ENCODE measurements around the gene JPH3. TPM values are rescaled to one million over a fixed set of nuclear protein-coding genes. Genes with fewer than 3 reads are reported as not detected.

The JPH3 gene
- total RNA-seq, 1 experiment from 2014 or later, result not detected

- no peaks in the 10 kb centered on the region for H3K9me3 ChIP-seq (ENCODE audit: insufficient read depth, low read depth)
- ChIA-PET POLR2A (ENCODE audit: unreplicated experiment) (no interaction called here), CTCF (no interaction called here)
- no peak overlapping the region for H3K4me2 ChIP-seq
- H3K79me2 ChIP-seq (ENCODE audit: low read depth), result no peaks in the 10 kb centered on the region
- no TSS peak for BruUV-seq (replicated peaks)
- TF ChIP-seq CTCF (conservative IDR thresholded peaks at IDR 0.05), result no peak
- TF ChIP-seq EZH2 (IDR thresholded peaks at IDR 0.05; ENCODE audit: low read depth), result no peak
- intact Hi-C loops (cut with micrococcal nuclease; ENCODE audit: unreplicated experiment), result no loop called here
- no peak overlapping the region for H2AFZ ChIP-seq
- no peaks in the 10 kb centered on the region for H3F3A ChIP-seq (ENCODE audit: insufficient read depth, low read depth)
- H3K4me1 ChIP-seq (replicated peaks; ENCODE audit: insufficient read depth), result no peaks in the 10 kb centered on the region
- H4K20me1 ChIP-seq (ENCODE audit: insufficient read depth), result no peaks in the 10 kb centered on the region; the same call in 1 of the 2 replicates
- H3K27me3 ChIP-seq (ENCODE audit: insufficient read depth, low read depth), result peaks cover 94% of the 10 kb centered on the region
- no peaks in the 10 kb centered on the region for H3K9me2 ChIP-seq (ENCODE audit: insufficient read depth)
- no peak overlapping the region for H3K27ac ChIP-seq
- no peak for DNase-seq
- no peaks in the 10 kb centered on the region for H3K36me3 ChIP-seq (ENCODE audit: low read depth)
- H3K4me3 ChIP-seq, result no peak overlapping the region
Observed at GRCh38 chr16:87607871-87608270, 5.6 kb downstream of the JPH3 start.

GRCh38 chr16:87608400-87608985 lies 6.2 kb downstream of the JPH3 start:
- peak in 1 of 2 experiments; percentile 60 for DNase-seq
- no peaks in the 10 kb centered on the region for H3K79me2 ChIP-seq (ENCODE audit: low read depth)
- POLR2A ChIA-PET (ENCODE audit: unreplicated experiment), result no interaction called here

GRCh38 chr16:87610026-87610425 lies 7.7 kb downstream of the JPH3 start:
- no peak for TF ChIP-seq EZH2 (IDR thresholded peaks at IDR 0.05; ENCODE audit: low read depth)
- DNase-seq, result no peak
- H3F3A ChIP-seq (ENCODE audit: insufficient read depth, low read depth), result no peaks in the 10 kb centered on the region
- H3K27me3 ChIP-seq (ENCODE audit: insufficient read depth, low read depth), result peaks cover 90% of the 10 kb centered on the region
- CTCF ChIA-PET, result no interaction called here
- H3K4me1 ChIP-seq (replicated peaks; ENCODE audit: insufficient read depth), result no peaks in the 10 kb centered on the region
- no peak overlapping the region for H3K27ac ChIP-seq
- no peak overlapping the region for H3K4me2 ChIP-seq
- intact Hi-C loops (cut with micrococcal nuclease; ENCODE audit: unreplicated experiment), result no loop called here
- no peaks in the 10 kb centered on the region for H3K9me2 ChIP-seq (ENCODE audit: insufficient read depth)
- H4K20me1 ChIP-seq (ENCODE audit: insufficient read depth), result no peaks in the 10 kb centered on the region; the same call in 1 of the 2 replicates
- no peaks in the 10 kb centered on the region for H3K36me3 ChIP-seq (ENCODE audit: low read depth)
- no TSS peak for BruUV-seq (replicated peaks)
- H2AFZ ChIP-seq, result no peak overlapping the region
- H3K9me3 ChIP-seq (ENCODE audit: insufficient read depth, low read depth), result no peaks in the 10 kb centered on the region
- POLR2A ChIA-PET (ENCODE audit: unreplicated experiment), result no interaction called here
- no peak overlapping the region for H3K4me3 ChIP-seq
- no peaks in the 10 kb centered on the region for H3K79me2 ChIP-seq (ENCODE audit: low read depth)

More at GRCh38 chr16:87608400-87608985, 6.2 kb downstream of the JPH3 start:
- intact Hi-C loops (cut with micrococcal nuclease; ENCODE audit: unreplicated experiment), result no loop called here
- peaks cover 94% of the 10 kb centered on the region for H3K27me3 ChIP-seq (ENCODE audit: insufficient read depth, low read depth)
- H3K4me3 ChIP-seq, result no peak overlapping the region
- H3F3A ChIP-seq (ENCODE audit: insufficient read depth, low read depth), result no peaks in the 10 kb centered on the region
- no peaks in the 10 kb centered on the region for H3K9me2 ChIP-seq (ENCODE audit: insufficient read depth)
- no peak overlapping the region for H3K4me2 ChIP-seq
- no peaks in the 10 kb centered on the region; the same call in 1 of the 2 replicates for H4K20me1 ChIP-seq (ENCODE audit: insufficient read depth)
- no peak overlapping the region for H3K27ac ChIP-seq
- H2AFZ ChIP-seq, result no peak overlapping the region
- no peaks in the 10 kb centered on the region for H3K9me3 ChIP-seq (ENCODE audit: insufficient read depth, low read depth)
- TF ChIP-seq EZH2 (IDR thresholded peaks at IDR 0.05; ENCODE audit: low read depth) (no peak), CTCF (conservative IDR thresholded peaks at IDR 0.05) (no peak)
- no peaks in the 10 kb centered on the region for H3K36me3 ChIP-seq (ENCODE audit: low read depth)
- BruUV-seq (replicated peaks), result no TSS peak
- CTCF ChIA-PET, result no interaction called here
- no peaks in the 10 kb centered on the region for H3K4me1 ChIP-seq (replicated peaks; ENCODE audit: insufficient read depth)

GRCh38 chr16:87611456-87611855 lies 9.1 kb downstream of the JPH3 start:
- Histone ChIP-seq H3K9me3 (ENCODE audit: insufficient read depth, low read depth) (no peaks in the 10 kb centered on the region), H3K27ac (no peak overlapping the region), H3F3A (ENCODE audit: insufficient read depth, low read depth) (no peaks in the 10 kb centered on the region), H2AFZ (no peak overlapping the region), H3K4me3 (no peak overlapping the region), H4K20me1 (ENCODE audit: insufficient read depth) (no peaks in the 10 kb centered on the region; the same call in 1 of the 2 replicates), H3K27me3 (ENCODE audit: insufficient read depth, low read depth) (peaks cover 86% of the 10 kb centered on the region), H3K4me1 (replicated peaks; ENCODE audit: insufficient read depth) (no peaks in the 10 kb centered on the region), H3K4me2 (no peak overlapping the region), H3K9me2 (ENCODE audit: insufficient read depth) (no peaks in the 10 kb centered on the region), H3K79me2 (ENCODE audit: low read depth) (no peaks in the 10 kb centered on the region), H3K36me3 (ENCODE audit: low read depth) (no peaks in the 10 kb centered on the region)
- DNase-seq, result no peak
- no TSS peak for BruUV-seq (replicated peaks)
- CTCF ChIA-PET, result no interaction called here
- TF ChIP-seq EZH2 (IDR thresholded peaks at IDR 0.05; ENCODE audit: low read depth) (no peak), CTCF (conservative IDR thresholded peaks at IDR 0.05) (no peak)
- intact Hi-C loops (cut with micrococcal nuclease; ENCODE audit: unreplicated experiment), result no loop called here
- POLR2A ChIA-PET (ENCODE audit: unreplicated experiment), result no interaction called here
